Measurements from ENCODE around the gene TTC29.

DNA sequence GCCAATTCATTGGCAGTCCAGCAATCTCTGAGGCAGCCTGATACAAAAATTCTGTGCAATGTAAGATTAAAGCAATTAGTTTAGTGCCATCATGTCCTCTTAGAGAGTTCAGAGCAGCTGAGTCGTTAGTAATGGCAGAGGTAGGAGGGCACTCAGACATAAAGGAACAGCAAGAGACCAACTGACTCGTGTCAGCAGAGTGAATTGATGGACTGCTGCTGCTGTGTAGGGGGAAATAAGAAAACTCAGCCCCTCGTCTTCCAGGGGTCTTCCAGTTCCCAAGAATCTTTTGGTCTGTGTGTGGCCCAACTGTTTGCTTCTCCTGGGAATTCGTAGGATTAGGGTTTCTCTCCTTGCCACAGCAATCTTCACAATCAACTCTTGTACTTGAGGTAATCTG lies 100.9 kb downstream of the TTC29 start:
- TF ChIP-seq, protein P1, sequence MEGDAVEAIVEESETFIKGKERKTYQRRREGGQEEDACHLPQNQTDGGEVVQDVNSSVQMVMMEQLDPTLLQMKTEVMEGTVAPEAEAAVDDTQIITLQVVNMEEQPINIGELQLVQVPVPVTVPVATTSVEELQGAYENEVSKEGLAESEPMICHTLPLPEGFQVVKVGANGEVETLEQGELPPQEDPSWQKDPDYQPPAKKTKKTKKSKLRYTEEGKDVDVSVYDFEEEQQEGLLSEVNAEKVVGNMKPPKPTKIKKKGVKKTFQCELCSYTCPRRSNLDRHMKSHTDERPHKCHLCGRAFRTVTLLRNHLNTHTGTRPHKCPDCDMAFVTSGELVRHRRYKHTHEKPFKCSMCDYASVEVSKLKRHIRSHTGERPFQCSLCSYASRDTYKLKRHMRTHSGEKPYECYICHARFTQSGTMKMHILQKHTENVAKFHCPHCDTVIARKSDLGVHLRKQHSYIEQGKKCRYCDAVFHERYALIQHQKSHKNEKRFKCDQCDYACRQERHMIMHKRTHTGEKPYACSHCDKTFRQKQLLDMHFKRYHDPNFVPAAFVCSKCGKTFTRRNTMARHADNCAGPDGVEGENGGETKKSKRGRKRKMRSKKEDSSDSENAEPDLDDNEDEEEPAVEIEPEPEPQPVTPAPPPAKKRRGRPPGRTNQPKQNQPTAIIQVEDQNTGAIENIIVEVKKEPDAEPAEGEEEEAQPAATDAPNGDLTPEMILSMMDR (IDR thresholded peaks at IDR 0.05), result no peak
- no peak for TF ChIP-seq POLR2A (IDR thresholded peaks at IDR 0.05)
